Loucy (cell line): Measurements from ENCODE around the gene C16orf89.

Experiments
- EZH2phosphoT487 ChIP-seq: fragments of 200-600 bp; IDR thresholded peaks from 2 replicates; pipeline ENCODE4 v1.6.1; 2018; ENCODE audit warnings: antibody characterized with exemption, mild to moderate bottlenecking, moderate library complexity, borderline replicate concordance
- TF ChIP-seq, protein P1 (sequence below): fragments of 200-600 bp; sonication (generic); conservative IDR thresholded peaks from 2 replicates; pipeline ENCODE4 v1.5.1; 2014; ENCODE audit warnings: mild to moderate bottlenecking, antibody characterized with exemption, low read length

DNA sequence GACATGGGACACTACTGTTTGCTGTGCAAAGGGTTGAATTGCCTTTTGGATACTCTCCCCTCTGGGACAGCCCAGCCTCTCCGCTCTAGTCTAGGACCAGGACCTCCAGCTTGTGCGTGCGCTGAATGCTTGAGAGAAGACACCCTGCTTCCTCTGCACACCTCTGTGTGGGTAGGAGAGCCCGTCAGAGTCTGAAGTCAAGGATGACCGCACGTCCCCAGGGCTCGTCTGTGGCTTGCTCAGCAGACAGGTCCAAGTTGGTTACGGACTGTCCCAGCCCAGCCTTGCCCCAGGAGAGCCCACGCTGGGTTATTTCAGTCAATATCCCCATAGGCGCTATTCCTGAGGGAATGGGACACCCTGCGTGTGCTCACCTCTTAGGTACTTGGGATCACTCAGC, 3.7 kb downstream of the C16orf89 start:
- TF ChIP-seq, protein P1, sequence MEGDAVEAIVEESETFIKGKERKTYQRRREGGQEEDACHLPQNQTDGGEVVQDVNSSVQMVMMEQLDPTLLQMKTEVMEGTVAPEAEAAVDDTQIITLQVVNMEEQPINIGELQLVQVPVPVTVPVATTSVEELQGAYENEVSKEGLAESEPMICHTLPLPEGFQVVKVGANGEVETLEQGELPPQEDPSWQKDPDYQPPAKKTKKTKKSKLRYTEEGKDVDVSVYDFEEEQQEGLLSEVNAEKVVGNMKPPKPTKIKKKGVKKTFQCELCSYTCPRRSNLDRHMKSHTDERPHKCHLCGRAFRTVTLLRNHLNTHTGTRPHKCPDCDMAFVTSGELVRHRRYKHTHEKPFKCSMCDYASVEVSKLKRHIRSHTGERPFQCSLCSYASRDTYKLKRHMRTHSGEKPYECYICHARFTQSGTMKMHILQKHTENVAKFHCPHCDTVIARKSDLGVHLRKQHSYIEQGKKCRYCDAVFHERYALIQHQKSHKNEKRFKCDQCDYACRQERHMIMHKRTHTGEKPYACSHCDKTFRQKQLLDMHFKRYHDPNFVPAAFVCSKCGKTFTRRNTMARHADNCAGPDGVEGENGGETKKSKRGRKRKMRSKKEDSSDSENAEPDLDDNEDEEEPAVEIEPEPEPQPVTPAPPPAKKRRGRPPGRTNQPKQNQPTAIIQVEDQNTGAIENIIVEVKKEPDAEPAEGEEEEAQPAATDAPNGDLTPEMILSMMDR = no peak
- TF ChIP-seq EZH2phosphoT487 = no peak
